Daoy (cell line): ENCODE data around the gene TMC6. TPM values are rescaled to one million over a fixed set of nuclear protein-coding genes. Genes with fewer than 3 reads are reported as not detected.
"Not testable (repeated sequence)": the region's sequence is repeated elsewhere in the genome, so short reads cannot be mapped to it uniquely, and the experiment has no call there.

Experiments
- DNase-seq: peaks from one replicate; pipeline ENCODE4 v3.0.0-alpha.2; 2015; ENCODE audit warnings: low read depth
- total RNA-seq: library from RNA; depleted of rRNA; stranded (reverse); fragments of >200 nt; shearing (Covaris generic); gene quantifications from 2 replicates; pipeline ENCODE4 v1.2.3, GENCODE V29; 2014; rRNA removed

TMC6 gene
- 0.80 and 4.6 TPM in 2 replicates for total RNA-seq

- peak; percentile 49 for DNase-seq
These were observed at the start of gene TMC6 for GRCh38 chr17:78128551-78129350. TMC6 (minus strand) TSS chr17:78128755; CDS start chr17:78126832, 1,923 bp downstream.

- DNase-seq: peak; percentile 60
These were observed 48.0 kb upstream of the TMC6 start for GRCh38 chr17:78176548-78177025.

- DNase-seq: no peak
These were observed 47.1 kb upstream of the TMC6 start for GRCh38 chr17:78175643-78175981.

- no peak for DNase-seq
These were observed 46.5 kb upstream of the TMC6 start for GRCh38 chr17:78174870-78175642.

- DNase-seq: no peak
These were observed 45.9 kb upstream of the TMC6 start for GRCh38 chr17:78174346-78174869.

- DNase-seq: no peak
These were observed 44.7 kb upstream of the TMC6 start for GRCh38 chr17:78173097-78173715.

GRCh38 chr17:78172249-78173051 is 43.9 kb upstream of the TMC6 start:
- DNase-seq: no peak

- not testable (repeated sequence) for DNase-seq
These were observed 43.2 kb upstream of the TMC6 start for GRCh38 chr17:78171591-78172248.

GRCh38 chr17:78170692-78171590 is 42.4 kb upstream of the TMC6 start:
- no peak for DNase-seq

GRCh38 chr17:78168903-78169793 is 40.6 kb upstream of the TMC6 start:
- DNase-seq: peak; percentile 73

- peak; percentile 87 for DNase-seq
These were observed 39.8 kb upstream of the TMC6 start, which contains the start of gene SYNGR2 for GRCh38 chr17:78168242-78168902. SYNGR2 (plus strand) TSS chr17:78168581; CDS start chr17:78168617, 36 bp downstream.

GRCh38 chr17:78166416-78166815 is 37.9 kb upstream of the TMC6 start:
- DNase-seq: no peak

- DNase-seq: no peak
These were observed 36.4 kb upstream of the TMC6 start for GRCh38 chr17:78164748-78165607.

GRCh38 chr17:78163881-78164747 is 35.6 kb upstream of the TMC6 start:
- no peak for DNase-seq

- no peak for DNase-seq
These were observed 31.1 kb upstream of the TMC6 start for GRCh38 chr17:78159575-78160158.
